Ectodermal cell (in vitro differentiated cells): ENCODE results near the gene CLDN11.

Source experiments
- H3K27ac ChIP-seq: 2 replicates; pipeline ENCODE4 v1.7.0; 2013; ENCODE audit warnings: mild to moderate bottlenecking, low read depth, low read length; ENCODE audit not compliant: insufficient read depth, poor library complexity, severe bottlenecking
- H3K27me3 ChIP-seq: 2 replicates; pipeline ENCODE4 v1.7.0; 2013; ENCODE audit warnings: mild to moderate bottlenecking, low read length; ENCODE audit not compliant: insufficient read depth, control insufficient read depth, poor library complexity, severe bottlenecking
- H3K36me3 ChIP-seq: one replicate; pipeline ENCODE4 v1.7.0; 2013; ENCODE audit warnings: low read length; ENCODE audit not compliant: control insufficient read depth, insufficient read depth
- H3K4me1 ChIP-seq: one replicate; pipeline ENCODE4 v1.7.0; 2013; ENCODE audit warnings: low read length; ENCODE audit not compliant: control insufficient read depth, insufficient read depth
- H3K4me3 ChIP-seq: 2 replicates; pipeline ENCODE4 v1.7.0; 2013; ENCODE audit warnings: low read depth, low read length, control low read depth; ENCODE audit not compliant: insufficient read depth
- H3K9me3 ChIP-seq: 2 replicates; pipeline ENCODE4 v1.7.0; 2013; ENCODE audit warnings: mild to moderate bottlenecking, low read length, moderate library complexity; ENCODE audit not compliant: control insufficient read depth
- WGBS, 2 experiments: methylation state at CpG; one replicate each; pipeline ENCODE4 v1.1.7; 2013; ENCODE audit warnings: missing lambda C conversion rate in 2 of 2; 5-methylcytosine and 5-hydroxymethylcytosine counted together

CLDN11 gene

DNA sequence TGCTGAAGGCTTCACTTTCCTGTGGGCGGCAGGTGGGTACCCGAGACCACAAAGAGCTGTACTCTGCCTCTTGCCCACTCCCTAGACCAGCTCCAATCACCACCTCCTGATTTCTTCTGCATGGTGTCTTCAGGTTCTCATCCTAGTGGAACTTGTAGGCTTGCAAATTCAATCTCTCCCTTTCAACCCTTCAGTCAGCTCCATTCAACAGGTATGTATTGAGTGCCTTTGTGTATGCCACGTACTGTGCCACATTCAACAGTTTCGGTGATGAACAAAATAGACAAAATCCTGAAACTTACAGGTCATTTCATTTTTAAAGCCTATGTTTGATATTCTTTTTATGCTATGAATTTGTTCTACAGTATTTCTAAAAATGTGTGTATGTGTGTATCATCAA lies 5.4 kb upstream of the CLDN11 start:
- Histone ChIP-seq H3K4me1 (peaks cover 3% of the 10 kb centered on the region), H3K27me3 (peaks cover 21% of the 10 kb centered on the region), H3K9me3 (no peaks in the 10 kb centered on the region), H3K27ac (no peak overlapping the region), H3K36me3 (no peaks in the 10 kb centered on the region), H3K4me3 (no peak overlapping the region)
- 95 to 97% methylated on average over 4 of the region's 4 CpGs for WGBS, 2 experiments

DNA sequence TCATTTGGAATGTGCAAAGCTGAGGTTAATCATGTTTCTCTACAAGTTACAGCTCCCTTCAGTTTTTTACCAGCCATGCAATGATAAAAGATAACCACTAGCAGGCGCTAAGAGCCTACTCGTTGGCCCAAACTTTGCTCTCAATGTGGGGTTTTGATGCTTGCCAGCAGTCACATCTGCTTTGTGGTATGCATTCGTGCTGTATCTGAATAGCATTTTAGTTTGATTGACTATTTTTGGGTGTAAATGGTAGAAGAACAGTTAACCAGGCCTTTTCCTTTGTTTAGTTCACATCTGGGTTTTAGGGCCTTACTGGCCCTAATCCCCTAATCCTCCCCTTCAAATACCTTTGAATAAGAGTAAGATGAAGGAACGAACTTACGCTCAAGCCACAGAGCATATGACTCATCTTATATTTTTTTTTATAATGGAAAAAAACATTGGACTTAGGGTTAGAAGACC lies 4.4 kb upstream of the CLDN11 start:
- H3K4me3 ChIP-seq: no peak overlapping the region
- no peaks in the 10 kb centered on the region for H3K36me3 ChIP-seq
- H3K9me3 ChIP-seq: no peaks in the 10 kb centered on the region
- peaks cover 3% of the 10 kb centered on the region for H3K4me1 ChIP-seq
- 15 to 44% methylated on average over 3 to 5 of the region's 5 CpGs for WGBS, 2 experiments
- peaks cover 30% of the 10 kb centered on the region for H3K27me3 ChIP-seq
- no peak overlapping the region for H3K27ac ChIP-seq

DNA sequence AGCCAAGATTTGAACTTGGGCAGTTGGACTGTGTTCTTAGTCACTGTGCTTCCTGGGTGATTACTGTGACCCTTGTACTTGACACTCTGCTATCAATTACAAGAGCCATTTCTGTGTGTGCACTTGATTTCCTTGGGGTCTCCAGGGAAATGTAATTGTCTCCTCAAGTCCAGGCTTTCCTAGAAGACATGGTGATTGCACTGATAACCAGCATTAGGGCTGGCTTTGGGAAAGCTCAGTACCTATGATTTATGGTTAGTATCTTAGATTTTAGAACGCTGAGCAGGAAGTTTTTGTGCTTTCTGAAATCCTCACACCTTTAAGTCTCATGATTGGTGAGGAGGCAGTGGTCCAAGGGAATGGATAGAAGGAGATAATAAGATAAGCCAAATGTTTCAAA lies 1.6 kb upstream of the CLDN11 start:
- H3K27me3 ChIP-seq: peaks cover 56% of the 10 kb centered on the region
- H3K27ac ChIP-seq: no peak overlapping the region
- 94% methylated on average over 1 of the region's 1 CpG for WGBS, 2 experiments
- no peak overlapping the region for H3K4me3 ChIP-seq
- no peaks in the 10 kb centered on the region for H3K9me3 ChIP-seq
- no peaks in the 10 kb centered on the region for H3K36me3 ChIP-seq
- H3K4me1 ChIP-seq: peaks cover 3% of the 10 kb centered on the region

DNA sequence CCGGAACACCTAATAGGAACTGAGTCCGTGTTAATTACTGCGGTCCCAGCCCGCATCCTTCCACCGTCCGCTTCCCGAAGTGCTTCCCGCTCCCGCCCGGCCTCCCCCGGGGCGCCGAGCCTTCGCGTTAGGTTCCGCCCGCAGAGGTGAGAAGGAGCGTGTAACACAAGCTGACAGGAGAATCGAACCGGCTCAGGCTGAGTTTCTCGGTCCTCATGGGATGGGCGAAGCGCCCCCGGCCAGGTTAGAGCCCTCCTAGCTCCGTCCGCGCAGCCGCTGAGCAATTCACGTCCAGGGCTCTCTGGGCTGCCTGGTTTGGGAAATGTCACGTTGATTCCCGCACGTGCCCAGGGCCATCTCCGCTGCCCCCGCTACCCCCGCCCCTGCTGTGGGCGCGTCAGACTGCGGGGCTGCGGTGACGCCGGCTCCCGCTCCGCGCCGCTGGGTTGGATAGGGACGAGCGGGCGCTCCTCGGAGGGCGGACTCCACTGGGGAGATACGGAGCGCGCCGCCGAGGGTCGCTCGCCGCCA lies 954 bp downstream of the CLDN11 start:
- H3K4me3 ChIP-seq: peak overlapping the region; percentile 33
- H3K27ac ChIP-seq: no peak overlapping the region
- no peaks in the 10 kb centered on the region for H3K9me3 ChIP-seq
- WGBS, 2 experiments: 10 to 11% methylated on average over 58 of the region's 58 CpGs
- H3K36me3 ChIP-seq: no peaks in the 10 kb centered on the region
- H3K27me3 ChIP-seq: peaks cover 64% of the 10 kb centered on the region
- peaks cover 3% of the 10 kb centered on the region for H3K4me1 ChIP-seq

DNA sequence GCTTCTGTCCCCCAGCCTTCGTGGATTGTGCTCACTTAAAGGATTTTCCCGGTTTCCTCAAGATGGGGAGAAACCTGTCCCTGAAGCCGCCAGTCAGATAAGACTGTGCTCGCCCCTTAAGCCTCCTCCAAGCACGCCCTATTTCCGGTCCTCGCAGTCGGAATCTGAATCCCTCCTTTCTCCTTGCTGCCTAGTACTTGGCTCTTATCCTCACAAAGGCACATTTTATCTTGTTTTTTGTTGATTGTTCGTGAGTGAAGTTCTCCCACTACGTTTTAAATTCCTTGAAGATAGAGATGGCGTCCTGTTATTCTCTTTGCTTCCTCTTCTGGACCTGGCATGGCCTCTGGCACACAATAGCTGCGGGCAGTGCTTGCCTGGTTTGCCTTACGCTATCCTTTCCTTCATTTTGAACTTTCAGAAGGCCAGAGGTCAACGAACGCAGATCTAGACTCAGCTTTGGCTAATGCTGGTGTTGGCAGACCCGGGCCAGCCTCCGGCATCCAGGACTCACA lies 1.7 kb downstream of the CLDN11 start:
- Histone ChIP-seq H3K27me3 (peaks cover 65% of the 10 kb centered on the region), H3K9me3 (no peaks in the 10 kb centered on the region), H3K27ac (no peak overlapping the region), H3K4me3 (peak overlapping the region; percentile 33), H3K36me3 (no peaks in the 10 kb centered on the region), H3K4me1 (peaks cover 3% of the 10 kb centered on the region)
- 41 to 51% methylated on average over 17 of the region's 17 CpGs for WGBS, 2 experiments

DNA sequence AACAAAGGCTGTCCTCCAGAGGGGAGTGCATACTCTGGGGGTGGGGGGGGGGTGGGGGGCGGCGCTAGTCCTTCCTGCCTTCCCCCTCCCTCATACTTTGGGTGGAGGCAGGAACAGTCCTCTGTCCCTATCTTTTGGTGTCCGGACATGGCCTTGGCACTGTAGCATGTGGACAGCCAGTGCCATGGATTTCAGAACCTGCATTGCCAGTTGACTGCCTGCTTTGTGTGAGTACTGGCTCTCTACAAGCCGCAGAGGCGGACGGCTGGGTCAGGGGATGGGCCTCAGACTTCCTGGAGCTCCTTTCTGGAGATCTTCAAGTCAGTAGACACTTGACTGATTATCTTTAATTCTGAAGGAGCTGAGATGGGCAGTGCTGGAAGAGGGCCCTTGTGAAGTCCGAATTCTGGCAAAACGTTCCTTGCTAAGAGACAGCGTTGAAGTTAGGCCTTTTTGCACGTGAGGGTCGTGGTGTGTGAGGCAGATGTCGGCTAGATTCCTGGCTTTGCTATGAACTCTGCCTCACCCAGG lies 2.5 kb downstream of the CLDN11 start:
- no peak overlapping the region for H3K27ac ChIP-seq
- no peak overlapping the region for H3K4me3 ChIP-seq

DNA sequence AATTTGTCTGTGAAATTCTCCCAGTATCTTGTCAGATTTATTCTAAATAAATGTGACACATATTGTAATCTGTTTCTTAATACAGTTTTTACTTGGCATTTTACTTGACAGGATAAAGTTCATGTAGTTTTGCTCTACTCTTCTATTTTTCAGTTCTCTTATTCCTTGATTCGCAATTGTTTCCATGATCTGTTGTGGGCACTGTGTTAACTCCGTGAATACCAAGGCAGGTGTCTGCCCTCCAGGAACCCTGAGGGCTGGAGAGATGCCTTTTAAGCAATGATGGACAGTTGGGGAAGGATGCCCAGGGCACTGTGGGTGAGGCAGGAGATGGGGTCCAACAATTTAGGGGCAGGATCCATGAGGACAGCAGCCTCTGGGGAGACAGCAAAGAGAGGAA lies 3.1 kb downstream of the CLDN11 start:
- Histone ChIP-seq H3K36me3 (no peaks in the 10 kb centered on the region), H3K9me3 (no peaks in the 10 kb centered on the region), H3K27me3 (peaks cover 60% of the 10 kb centered on the region), H3K4me1 (peaks cover 11% of the 10 kb centered on the region), H3K4me3 (no peak overlapping the region), H3K27ac (no peak overlapping the region)
- WGBS, 2 experiments: 91 to 92% methylated on average over 2 of the region's 2 CpGs

More for the DNA sequence above, 2.5 kb downstream of the CLDN11 start:
- no peaks in the 10 kb centered on the region for H3K36me3 ChIP-seq
- H3K4me1 ChIP-seq: peaks cover 9% of the 10 kb centered on the region
- H3K9me3 ChIP-seq: no peaks in the 10 kb centered on the region
- WGBS, 2 experiments: 65 to 78% methylated on average over 11 to 12 of the region's 12 CpGs
- peaks cover 65% of the 10 kb centered on the region for H3K27me3 ChIP-seq

DNA sequence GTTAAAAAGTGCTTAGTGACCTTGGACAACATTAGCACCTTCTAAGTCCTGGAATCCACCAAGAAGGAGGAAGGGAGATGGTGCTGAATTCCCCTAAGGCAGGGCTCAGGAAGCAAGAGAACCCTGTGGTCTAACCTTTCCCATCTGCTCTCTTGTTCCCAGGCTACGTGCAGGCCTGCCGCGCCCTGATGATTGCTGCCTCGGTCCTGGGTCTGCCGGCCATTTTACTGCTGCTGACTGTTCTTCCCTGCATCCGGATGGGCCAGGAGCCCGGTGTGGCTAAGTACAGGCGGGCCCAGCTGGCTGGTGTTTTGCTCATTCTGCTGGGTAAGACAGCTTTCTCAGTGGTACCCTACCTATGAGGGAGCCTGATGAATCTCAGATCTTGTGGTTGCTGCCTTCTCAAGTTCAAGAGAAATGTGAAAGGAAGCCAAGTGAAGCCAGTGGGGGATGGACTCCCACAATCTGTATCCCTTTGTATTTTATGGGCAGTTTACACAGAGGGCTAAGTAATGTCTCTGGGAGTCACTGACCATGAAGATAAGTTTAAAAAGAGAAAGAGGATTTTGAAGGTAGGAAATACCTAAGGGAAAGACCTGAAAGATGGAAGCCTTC lies 4.4 kb downstream of the CLDN11 start:
- H3K4me1 ChIP-seq: peaks cover 10% of the 10 kb centered on the region
- no peaks in the 10 kb centered on the region for H3K9me3 ChIP-seq
- no peak overlapping the region for H3K27ac ChIP-seq
- WGBS, 2 experiments: 93% methylated on average over 8 of the region's 8 CpGs
- H3K36me3 ChIP-seq: no peaks in the 10 kb centered on the region
- peaks cover 47% of the 10 kb centered on the region for H3K27me3 ChIP-seq
- no peak overlapping the region for H3K4me3 ChIP-seq

DNA sequence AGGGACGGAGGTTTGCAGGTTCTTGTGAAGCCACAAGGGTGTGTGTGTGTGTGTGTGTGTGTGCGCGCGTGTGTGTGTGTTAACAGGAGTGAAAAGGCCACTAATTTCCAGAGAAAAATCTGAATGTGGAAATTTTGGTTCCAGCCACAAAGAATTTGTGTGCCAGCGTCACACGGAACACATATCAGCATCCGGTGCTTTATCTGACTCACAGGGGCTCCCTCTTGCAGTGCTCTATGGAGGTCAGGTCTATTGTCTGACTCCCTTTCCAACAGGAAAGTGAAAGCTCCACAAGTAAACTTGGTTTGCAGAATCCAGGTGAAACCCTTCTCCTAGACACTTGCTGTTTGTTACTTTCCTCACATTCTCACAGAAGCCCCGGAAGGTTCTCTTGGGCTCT lies 6.2 kb downstream of the CLDN11 start:
- Histone ChIP-seq H3K36me3 (no peaks in the 10 kb centered on the region), H3K9me3 (no peaks in the 10 kb centered on the region), H3K4me1 (peaks cover 15% of the 10 kb centered on the region), H3K27me3 (peaks cover 29% of the 10 kb centered on the region), H3K4me3 (no peak overlapping the region), H3K27ac (no peak overlapping the region)
- 79 to 82% methylated on average over 7 to 8 of the region's 8 CpGs for WGBS, 2 experiments

DNA sequence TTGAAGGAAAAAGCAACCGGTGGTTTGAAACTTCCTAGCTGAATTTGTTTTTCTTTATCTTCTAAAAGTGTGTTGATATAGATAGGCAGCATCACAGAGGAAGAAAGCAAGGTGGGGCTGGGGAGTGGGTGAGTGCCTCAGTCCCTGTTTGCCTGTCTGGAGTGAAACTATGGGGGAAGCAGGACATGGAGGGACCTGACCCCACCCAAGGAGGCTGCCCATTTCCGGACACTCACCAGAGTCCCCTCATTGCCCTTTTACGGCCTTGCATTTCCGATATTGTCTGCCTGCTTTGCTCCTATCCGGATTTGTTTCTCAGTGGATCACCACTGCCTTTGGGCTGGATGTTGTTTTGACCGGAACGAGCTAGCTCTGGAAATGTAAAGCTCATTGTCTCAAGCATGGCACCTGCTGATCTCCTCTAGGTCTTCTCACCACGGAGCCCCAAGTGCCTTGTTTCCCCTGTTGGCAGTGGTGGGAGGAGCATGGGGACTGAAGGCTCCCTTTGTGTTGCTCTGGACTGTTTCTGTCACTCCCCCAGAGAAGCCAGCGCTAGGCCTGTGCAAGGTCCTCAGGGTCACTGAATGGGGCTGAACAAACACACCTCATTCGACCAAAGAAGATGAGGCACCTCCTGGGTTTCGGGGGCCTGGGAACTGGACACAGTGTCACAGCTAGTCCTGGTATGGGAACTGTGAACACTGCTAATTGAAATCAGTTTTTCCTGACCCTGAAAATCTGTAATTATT lies 7.0 kb downstream of the CLDN11 start:
- Histone ChIP-seq H3K9me3 (no peaks in the 10 kb centered on the region), H3K36me3 (no peaks in the 10 kb centered on the region), H3K27ac (peak overlapping the region; percentile 47), H3K4me3 (no peak overlapping the region), H3K4me1 (peaks cover 20% of the 10 kb centered on the region), H3K27me3 (peaks cover 21% of the 10 kb centered on the region)
- 21 to 25% methylated on average over 11 of the region's 11 CpGs for WGBS, 2 experiments
